Thymus (tissue), 11 donors: ENCODE results near the gene UCHL5. TPM values are rescaled to one million over a fixed set of nuclear protein-coding genes. Genes with fewer than 3 reads are reported as not detected.
"Not testable (repeated sequence)": the region's sequence is repeated elsewhere in the genome, so short reads cannot be mapped to it uniquely, and the experiment has no call there.

Experiments used
- DNase-seq, 9 donors: peaks; one replicate each; pipeline ENCODE4 v3.0.0-alpha.2; 2013; ENCODE audit warnings: low spot score in 9 of 9, low read depth in 6 of 9, missing footprints in 1 of 9
- H3K27ac ChIP-seq, 2 donors: one replicate each; pipeline ENCODE4 v1.5.1; 2013; ENCODE audit warnings: control low read depth in 1 of 2, low read depth in 1 of 2, low read length in 1 of 2, mild to moderate bottlenecking in 1 of 2, moderate library complexity in 1 of 2
- H3K27me3 ChIP-seq, 2 donors: one replicate each; pipeline ENCODE4 v1.5.1; 2013; ENCODE audit warnings: low read length in 1 of 2; ENCODE audit not compliant: control insufficient read depth in 2 of 2, insufficient read depth in 1 of 2
- H3K36me3 ChIP-seq, 2 donors: one replicate each; pipeline ENCODE4 v1.5.1; 2013; ENCODE audit warnings: low read length in 1 of 2, mild to moderate bottlenecking in 1 of 2, moderate library complexity in 1 of 2; ENCODE audit not compliant: control insufficient read depth in 2 of 2, insufficient read depth in 2 of 2
- H3K4me1 ChIP-seq, 2 donors: one replicate each; pipeline ENCODE4 v1.5.1; 2013; ENCODE audit warnings: low read length in 2 of 2; ENCODE audit not compliant: control insufficient read depth in 2 of 2, insufficient read depth in 2 of 2
- H3K4me3 ChIP-seq, 2 donors: one replicate each; pipeline ENCODE4 v1.5.1; 2013; ENCODE audit warnings: low read length in 2 of 2, control low read depth in 1 of 2, mild to moderate bottlenecking in 1 of 2
- H3K9me3 ChIP-seq, 2 donors: one replicate each; pipeline ENCODE4 v1.5.1; 2013; ENCODE audit warnings: low read length in 1 of 2, mild to moderate bottlenecking in 1 of 2; ENCODE audit not compliant: control insufficient read depth in 2 of 2, insufficient read depth in 1 of 2
- WGBS: extraction: QIAGEN DNeasy Blood & Tissue Kit; methylation state at CpG from one replicate; pipeline ENCODE4 v1.1.7; 2013; 5-methylcytosine and 5-hydroxymethylcytosine counted together
- polyA plus RNA-seq: library from polyadenylated mRNA; stranded (reverse); fragments of 200-250 nt; gene quantifications from one replicate; pipeline ENCODE4 v1.2.3, GENCODE V29; 2013
- total RNA-seq: library from RNA; stranded (reverse); fragments of 120-200 nt; gene quantifications from one replicate; pipeline ENCODE4 v1.2.4, GENCODE V29; 2013
- donor health status: healthy.

The UCHL5 gene
- total and polyA plus RNA-seq, 2 donors, result 17.4 to 24.5 TPM

DNA sequence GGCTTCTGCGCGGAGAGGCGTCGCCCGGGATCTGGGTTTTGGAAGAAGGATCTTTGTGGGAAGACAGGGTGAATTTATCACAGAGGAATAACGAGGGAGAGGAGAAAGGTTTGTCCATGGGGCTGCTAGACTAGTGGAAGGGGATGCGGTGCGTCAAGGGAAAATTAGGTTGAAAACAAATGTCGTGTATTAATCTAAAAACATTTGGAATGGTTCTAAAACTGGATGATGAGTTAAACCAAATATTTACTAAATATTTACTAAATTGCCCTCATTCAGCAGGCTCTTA, 899 bp upstream of the UCHL5 start:
- WGBS, result under 1% methylated on average over 9 of the region's 9 CpGs
- Histone ChIP-seq H3K4me1 (peaks cover 0 to 6% of the 10 kb centered on the region in 2 donors), H3K27ac (peak overlapping the region; percentile 93 to 96), H3K4me3 (peak overlapping the region; percentile 81 to 91), H3K9me3 (peaks cover 0 to 6% of the 10 kb centered on the region in 2 donors), H3K27me3 (no peaks in the 10 kb centered on the region), H3K36me3 (no peaks in the 10 kb centered on the region)
- DNase-seq, result peak in 2 of 9 donors; percentile 14 to 23

- DNase-seq, result peak; percentile 29 to 78 (median 49)
- no peaks in the 10 kb centered on the region for H3K36me3 ChIP-seq
- peak overlapping the region; percentile 81 to 91 for H3K4me3 ChIP-seq
- peak overlapping the region; percentile 93 for H3K27ac ChIP-seq
- H3K9me3 ChIP-seq, result peaks cover 0 to 6% of the 10 kb centered on the region in 2 donors
- peaks cover 0 to 6% of the 10 kb centered on the region in 2 donors for H3K4me1 ChIP-seq
- WGBS, result under 1% methylated on average over 37 of the region's 37 CpGs
- H3K27me3 ChIP-seq, result no peaks in the 10 kb centered on the region
These were observed 455 bp downstream of the UCHL5 start for GRCh38 chr1:193058529-193059281.

GRCh38 chr1:193054169-193054675, 4.9 kb downstream of the UCHL5 start:
- 95% methylated on average over 4 of the region's 4 CpGs for WGBS
- peaks cover 0 to 4% of the 10 kb centered on the region in 2 donors for H3K4me1 ChIP-seq
- no peaks in the 10 kb centered on the region for H3K27me3 ChIP-seq
- H3K4me3 ChIP-seq, result no peak overlapping the region
- peaks cover 4 to 14% of the 10 kb centered on the region in 2 donors for H3K36me3 ChIP-seq
- peaks cover 0 to 6% of the 10 kb centered on the region in 2 donors for H3K9me3 ChIP-seq
- H3K27ac ChIP-seq, result no peak overlapping the region
- DNase-seq, result no peak

- not testable (repeated sequence) for H3K4me1 ChIP-seq, H3K27me3 ChIP-seq, DNase-seq, H3K4me3 ChIP-seq, H3K27ac ChIP-seq, H3K9me3 ChIP-seq
- H3K36me3 ChIP-seq, result peaks cover 10 to 44% of the 10 kb centered on the region in 2 donors
- WGBS, result 99% methylated on average over 5 of the region's 5 CpGs
These were observed 10.2 kb downstream of the UCHL5 start for GRCh38 chr1:193048913-193049312.

DNA sequence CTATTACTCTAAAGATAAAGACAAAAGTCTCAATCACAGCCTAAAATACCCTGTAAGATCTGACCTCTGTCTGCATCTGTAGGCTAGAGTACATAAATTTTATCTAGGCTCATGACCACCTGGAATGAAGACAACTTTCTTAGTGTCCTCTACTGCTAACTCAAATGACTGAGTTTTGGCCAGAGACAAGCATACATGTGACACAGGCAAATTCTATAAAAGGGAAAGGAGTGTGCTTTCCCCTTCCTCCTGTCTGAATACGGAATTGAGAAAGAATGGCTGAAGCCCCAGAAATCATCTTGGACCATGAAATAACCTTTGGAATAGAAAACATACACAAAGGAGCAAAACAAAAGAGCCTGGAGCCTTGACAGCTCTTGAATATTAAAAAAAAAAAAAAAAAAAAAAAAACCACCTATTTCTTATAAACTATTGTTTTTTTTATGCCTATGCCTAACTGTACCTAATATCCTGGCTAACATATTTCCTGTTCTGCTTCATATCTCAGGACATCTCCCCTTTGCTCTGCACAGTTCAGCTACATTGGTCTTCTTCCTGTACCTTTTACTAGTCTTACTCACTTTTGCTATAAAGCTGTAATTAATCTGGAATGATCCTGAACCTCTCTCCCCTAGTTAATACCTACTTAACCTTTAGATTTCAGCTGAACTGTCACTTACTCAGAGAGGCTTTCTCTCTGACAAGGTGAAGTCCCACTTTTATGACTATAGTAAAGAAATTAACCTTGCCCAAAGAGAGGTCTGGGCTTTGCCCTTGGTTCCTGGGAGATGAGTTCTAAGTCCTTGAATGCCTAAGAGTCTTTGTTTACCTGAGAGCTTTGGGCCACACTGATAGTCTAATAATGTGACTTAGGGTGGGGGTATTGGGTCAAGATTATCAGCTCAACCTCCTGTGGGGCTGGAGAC, 16.1 kb downstream of the UCHL5 start:
- Histone ChIP-seq H3K9me3 (no peaks in the 10 kb centered on the region), H3K27me3 (no peaks in the 10 kb centered on the region), H3K27ac (no peak overlapping the region), H3K4me1 (no peaks in the 10 kb centered on the region), H3K4me3 (no peak overlapping the region), H3K36me3 (peaks cover 6 to 31% of the 10 kb centered on the region in 2 donors)
- WGBS, result 100% methylated on average over 1 of the region's 1 CpG
- no peak for DNase-seq

DNA sequence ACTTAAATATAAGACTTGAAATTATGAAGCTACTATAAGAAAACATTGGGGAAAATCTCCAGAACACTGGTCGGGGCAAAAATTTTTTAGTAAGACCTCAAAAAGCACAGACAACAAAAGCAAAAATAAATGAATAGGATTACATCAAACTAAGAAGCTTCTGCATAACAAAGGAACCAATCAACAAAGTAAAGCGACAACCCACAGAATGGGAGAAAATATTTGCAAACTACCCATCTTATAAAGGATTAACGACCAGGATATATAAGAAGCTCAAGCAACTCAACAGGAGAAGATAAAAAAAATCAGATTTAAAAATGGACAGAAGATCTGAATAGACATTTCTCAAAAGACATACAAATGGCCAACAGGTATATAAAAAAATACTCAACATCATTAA, 19.1 kb downstream of the UCHL5 start:
- H3K4me1 ChIP-seq, result no peaks in the 10 kb centered on the region
- no peak for DNase-seq
- H3K27ac ChIP-seq, result no peak overlapping the region
- H3K27me3 ChIP-seq, result no peaks in the 10 kb centered on the region
- H3K9me3 ChIP-seq, result no peaks in the 10 kb centered on the region
- H3K36me3 ChIP-seq, result peaks cover 6 to 13% of the 10 kb centered on the region in 2 donors
- no peak overlapping the region for H3K4me3 ChIP-seq
- WGBS, result 97% methylated on average over 3 of the region's 3 CpGs

DNA sequence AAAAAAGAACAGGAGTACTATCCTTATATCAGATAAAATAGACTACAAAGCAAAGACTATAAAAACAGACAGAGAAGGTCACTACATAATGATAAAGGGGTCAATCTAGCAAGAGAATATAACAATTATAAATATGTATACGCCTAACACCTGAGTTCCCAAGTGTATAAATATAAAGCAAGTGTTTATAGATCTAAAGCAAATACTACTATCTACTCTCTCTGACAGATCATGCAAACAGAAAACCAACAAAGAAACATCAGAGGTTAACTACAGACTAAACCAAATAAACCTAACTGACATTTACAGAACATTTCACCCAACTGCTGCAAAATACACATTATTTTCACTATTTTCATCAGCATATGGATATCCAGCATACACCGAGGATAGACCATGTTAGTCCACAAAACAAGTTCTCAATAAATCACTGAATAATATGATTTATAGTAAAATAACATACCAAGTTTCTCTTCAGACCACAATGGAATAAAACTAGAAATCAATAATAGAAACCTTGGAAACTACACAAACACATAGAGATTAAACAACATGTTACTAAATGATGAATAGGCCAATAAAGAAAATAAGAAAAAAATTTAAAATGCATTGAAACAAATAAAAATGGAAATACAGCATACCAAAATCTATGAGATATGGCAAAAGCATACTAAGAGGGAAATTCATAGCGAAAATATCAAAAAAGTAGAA, 22.7 kb downstream of the UCHL5 start:
- Histone ChIP-seq H3K27me3 (no peaks in the 10 kb centered on the region), H3K9me3 (no peaks in the 10 kb centered on the region), H3K4me1 (no peaks in the 10 kb centered on the region), H3K4me3 (no peak overlapping the region), H3K27ac (no peak overlapping the region), H3K36me3 (no peaks in the 10 kb centered on the region)
- WGBS, result 97% methylated on average over 3 of the region's 3 CpGs
- no peak for DNase-seq

DNA sequence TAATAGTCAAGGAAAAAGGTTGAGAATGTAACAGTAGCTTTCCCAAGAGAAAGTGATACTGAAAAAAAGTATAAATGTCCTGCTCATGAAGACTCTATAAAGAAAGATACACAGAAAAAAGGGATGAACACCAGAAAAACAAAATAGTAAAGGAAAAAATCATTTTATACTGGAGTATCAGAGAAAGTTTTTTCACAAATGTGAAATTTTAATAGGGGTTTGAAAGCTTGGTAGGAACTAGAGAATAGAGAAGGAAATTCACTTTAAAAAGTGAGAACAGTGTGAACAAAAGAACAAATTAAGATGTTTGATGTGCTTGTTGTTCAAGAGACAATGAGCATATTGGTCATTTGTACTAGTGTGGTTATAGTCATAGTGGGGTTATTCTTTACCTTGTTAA, 25.6 kb downstream of the UCHL5 start:
- H3K27ac ChIP-seq, result no peak overlapping the region
- H3K27me3 ChIP-seq, result no peaks in the 10 kb centered on the region
- peaks cover 0 to 9% of the 10 kb centered on the region in 2 donors for H3K36me3 ChIP-seq
- H3K9me3 ChIP-seq, result no peaks in the 10 kb centered on the region
- H3K4me3 ChIP-seq, result no peak overlapping the region
- no peaks in the 10 kb centered on the region for H3K4me1 ChIP-seq
- DNase-seq, result no peak
